GM19397 (cell line): ENCODE results near the gene PTS.

Source experiments
- ATAC-seq: cut with Tn5 transposase; IDR thresholded peaks from one replicate; pipeline ENCODE4 v1.9.1; 2021; ENCODE audit warnings: mild to moderate bottlenecking, moderate library complexity; ENCODE audit not compliant: unreplicated experiment

Gene PTS

DNA sequence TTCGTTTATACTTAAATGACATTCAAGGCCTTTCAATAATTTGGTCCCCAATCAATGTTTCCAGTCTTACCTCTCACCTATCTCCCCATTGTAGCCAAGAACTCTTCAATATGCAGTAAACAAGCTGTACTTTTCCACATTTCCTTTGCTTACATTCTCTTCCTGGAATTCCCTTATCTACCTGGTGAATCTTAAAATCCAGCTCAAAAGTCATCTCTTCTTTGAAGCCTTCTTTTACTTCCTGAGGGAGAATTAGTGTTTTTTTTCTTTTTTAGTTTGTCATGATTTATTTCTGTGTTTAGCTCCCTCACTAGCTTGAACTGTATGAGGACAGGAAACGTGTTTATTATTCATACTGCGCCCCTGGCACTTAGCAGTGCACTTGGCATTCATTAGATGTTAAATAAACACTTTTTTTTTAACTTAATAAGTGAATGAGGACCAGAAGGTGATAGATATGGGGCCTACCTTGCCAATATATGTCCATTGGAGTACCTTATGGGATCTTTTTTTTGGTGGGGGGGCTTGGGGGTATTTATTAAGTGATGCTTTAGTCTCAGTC, 4.9 kb upstream of the PTS start:
- ATAC-seq: no peak

DNA sequence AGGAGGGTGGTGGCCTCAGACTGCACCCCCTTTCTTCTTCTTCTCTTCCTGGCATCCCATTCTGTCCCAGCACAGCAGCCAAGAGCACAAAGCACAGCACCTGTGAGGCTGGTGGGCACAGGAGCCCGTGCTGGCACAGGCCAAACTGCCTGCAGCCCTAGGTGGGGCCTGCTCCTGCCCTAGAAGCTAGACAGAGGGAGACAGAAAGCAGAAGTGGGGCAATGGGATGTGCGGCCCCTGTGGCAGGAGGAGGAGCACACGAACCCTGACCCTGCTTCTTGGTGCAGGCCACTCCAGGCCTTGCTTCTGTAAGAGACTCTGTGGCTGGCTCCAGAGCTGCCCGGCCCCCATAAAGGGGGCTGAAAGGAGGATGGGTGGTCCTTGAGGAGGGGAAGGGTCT, 3.9 kb upstream of the PTS start:
- no peak for ATAC-seq

DNA sequence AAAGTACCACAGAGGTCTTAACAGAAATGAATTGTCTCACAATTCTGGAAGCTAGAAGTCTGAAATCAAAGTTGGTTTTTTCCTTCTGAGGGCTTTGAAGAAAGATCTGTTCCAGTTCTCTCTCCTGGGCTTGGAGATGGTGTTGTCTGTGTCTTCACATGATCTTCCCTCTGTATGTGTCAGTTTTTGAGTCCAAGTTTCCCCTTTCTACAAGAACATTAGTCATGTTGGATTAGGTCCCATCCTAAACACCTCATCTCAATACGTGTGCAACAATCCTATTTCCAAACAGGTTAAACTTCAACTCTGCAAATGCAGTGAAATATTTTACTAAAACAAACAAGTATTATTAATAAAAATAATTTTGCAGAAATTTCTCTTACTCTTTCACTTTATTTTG, 3.1 kb upstream of the PTS start:
- ATAC-seq: no peak

DNA sequence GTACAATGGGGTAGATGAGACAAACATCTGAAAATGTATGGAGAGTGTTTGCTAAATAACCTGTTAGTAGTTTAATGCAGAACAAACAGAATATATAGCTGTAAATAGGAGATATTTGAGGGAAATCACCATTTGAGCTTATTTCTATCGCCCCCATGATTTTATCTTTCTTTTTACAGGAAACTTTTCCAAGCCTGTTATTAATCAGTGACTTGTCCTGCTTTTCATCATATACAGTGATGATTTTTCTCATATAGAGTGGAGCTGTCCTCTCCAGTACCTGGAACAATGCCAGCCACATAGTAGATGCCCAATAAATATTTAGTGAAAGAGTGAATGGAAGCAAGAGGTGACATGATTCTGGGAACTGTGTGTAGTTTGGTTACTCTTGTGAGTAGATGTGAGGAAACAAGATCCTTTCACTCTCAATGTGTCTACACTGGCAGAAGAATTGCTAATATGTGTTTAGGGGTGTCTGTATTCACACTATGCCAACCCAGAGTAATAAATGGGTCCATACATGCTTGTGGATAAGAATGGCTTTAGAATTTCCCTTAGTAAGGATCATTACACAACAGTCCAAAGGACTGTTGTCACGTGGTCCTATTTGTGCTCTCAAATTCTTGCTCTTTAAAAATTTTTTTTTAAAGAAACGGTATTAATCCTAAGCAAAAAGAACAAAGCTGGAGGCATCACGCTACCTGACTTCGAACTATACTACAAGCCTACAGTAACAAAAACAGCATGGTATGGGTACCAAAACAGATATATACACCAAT, 2.3 kb upstream of the PTS start:
- no peak for ATAC-seq

DNA sequence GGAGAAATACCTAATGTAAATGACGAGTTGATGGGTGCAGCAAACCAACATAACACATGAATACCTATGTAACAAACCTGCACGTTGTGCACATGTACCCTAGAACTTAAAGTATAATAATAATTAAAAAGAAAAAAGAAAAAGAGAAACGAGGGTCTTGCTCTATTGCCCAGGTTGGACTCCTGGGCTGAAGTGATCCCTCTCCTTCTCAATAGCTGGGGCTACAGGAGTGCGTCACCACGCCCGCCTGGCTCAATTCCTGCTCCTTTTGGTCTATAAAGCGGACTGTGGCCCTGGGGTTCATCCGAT, 521 bp upstream of the PTS start:
- no peak for ATAC-seq

DNA sequence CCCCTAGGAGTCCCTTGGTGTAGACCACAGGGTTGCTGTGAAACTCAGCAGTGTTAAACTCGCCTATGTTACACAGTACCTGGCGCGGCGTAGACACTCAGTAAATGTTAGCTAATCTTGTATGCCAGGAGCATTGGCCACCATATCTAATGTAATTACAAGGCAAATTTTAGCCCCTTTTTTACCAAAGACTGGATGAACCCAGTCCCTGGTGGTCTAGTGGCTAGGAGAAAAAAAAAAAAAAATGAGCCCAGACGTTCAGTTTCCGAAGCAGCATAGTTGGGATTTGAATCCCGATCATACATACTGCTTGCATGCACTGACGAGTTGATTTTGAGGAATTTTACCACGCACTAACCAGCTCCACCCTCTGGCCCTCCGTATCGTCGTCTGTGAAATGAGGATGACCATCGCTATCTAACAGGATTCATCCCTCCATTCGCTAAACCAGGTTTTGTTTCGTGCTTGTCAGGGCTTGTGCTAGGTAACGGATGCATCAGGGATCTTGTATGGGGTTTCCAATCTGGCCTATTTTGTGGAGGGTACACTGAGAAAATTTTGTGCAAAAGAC, 688 bp downstream of the PTS start:
- peak; percentile 47 for ATAC-seq

DNA sequence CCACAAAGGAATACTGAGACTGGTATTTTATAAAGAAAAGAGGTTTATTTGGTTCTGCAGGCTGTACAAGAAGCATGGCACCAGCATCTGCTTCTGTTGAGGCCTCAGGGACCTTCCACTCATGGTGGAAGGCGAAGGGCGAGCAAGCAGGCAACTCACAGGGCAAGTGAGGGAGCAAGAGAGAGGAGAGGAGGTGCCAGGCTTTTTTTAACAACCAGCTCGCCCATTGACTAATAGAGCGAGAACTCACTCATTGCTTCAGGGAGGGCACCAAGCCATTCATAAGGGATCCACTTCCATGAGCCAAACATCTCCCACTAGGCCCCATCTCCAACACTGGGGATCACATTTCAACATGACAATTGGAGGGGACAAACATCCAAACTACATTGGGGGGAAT, 1.2 kb downstream of the PTS start:
- ATAC-seq: no peak

DNA sequence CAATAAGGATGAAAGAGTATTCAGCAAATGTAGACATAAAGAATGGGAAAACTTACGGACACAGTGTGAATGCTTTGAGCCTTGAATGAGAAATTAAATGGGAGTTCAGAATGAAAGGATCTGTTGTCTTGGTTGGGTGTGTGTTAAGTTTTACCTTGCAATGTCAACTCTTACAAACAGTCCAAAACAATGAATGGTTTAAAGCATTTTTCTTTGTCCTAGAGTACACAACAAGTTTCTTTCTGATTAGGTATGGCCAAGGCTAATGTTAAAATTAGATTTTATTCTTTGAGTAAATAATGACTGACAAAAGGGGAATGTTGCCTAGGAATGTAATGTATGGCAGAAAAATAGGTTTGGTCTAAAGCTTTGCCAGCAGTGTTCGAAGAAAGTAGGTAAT, 2.5 kb downstream of the PTS start:
- ATAC-seq: no peak

DNA sequence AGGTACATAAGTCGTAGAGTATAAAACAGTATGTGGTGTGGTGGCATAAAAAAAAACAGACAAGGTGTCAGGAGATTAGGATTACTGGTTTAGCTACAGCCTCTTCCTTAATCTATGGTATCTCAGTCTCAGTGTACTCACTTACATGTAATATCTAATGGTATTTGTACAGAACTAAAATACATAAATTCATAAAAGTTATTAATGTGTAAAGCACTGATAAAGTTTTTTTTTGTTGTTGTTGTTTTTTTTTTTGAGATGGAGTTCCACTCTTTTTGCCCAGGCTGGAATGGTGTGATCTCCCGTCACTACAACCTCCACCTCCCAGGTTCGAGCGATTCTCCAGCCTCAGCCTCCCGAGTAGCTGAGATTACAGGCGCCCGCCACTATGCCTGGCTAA, 2.9 kb downstream of the PTS start:
- no peak for ATAC-seq

DNA sequence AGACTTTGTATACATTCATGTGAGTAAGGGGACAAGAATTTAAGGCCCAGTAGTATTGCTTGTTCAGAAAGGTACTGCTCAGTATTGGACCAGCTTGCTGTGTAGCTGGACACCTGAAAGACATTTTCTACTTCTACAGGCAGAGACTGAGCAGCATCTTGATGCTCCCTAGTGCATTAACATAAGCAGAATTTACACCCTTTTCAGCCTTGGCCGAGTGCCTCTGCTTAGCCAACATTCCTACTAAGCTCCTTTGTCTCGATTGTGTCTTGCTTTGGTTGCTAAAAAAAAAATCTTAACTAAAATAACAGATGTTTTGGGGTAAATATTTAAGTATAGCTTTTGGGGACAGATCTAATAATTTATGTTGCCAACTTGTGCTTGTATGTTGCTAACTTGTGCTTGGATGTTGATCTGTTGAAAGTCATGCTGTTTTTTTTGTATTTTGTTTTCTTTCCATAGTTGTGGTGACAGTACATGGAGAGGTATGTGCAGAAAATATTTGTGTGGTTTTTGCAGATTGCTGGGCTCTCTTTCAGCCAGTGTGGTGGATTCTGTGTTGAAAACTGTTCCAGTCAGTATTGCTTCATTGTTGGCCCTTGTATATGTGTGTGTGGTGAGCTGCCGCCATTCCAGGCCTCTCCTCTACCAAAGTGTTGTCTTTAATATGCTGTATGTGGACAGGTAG, 3.7 kb downstream of the PTS start:
- no peak for ATAC-seq

DNA sequence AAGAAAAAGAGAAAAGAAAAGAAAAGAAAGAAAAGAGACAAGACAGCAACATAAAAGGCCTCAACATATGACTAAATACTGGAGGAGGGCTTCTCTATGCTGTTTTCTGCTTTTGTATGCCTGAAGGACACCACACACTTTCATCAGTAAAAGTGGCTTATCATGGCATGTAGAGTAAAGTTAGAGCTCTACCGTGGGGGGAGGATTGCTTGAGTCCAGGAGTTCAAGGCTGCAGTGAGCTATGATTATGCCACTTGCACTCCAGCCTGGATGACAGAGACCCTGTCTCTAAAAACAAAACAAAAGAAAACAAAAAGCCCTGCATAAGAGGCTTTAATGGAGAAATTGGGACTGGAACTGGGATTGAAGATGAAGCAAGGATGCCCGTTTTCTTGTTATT, 5.7 kb downstream of the PTS start:
- no peak for ATAC-seq

DNA sequence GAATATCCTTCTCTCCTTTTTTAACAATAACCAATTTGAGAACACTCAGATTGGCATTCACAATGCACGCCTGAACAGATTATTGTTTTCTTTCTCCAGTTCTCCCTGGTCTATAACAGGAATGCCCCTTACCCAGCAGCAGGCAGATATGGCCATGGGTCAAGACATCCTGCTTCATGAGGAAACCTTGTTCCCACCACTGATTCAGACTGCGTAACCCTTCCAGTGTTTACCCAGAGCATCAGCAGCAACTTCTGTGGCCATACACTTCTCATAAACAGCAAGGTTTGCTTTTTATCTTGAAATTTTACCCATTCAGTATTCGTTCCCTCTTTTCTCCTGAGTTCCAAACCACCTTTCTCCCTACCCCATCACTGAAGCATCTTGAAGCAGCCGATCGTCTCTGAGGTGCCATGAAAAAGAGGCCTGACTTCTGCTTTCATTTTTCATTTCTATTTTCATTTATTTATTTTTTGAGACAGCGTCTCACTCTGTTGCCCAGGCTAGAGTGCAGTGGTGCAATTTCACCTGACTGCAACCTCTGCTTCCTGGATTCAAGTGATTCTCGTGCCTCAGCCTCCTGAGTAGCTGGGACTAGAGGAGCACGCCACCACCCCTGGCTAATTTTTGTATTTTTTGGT, 9.6 kb downstream of the PTS start:
- no peak for ATAC-seq

DNA sequence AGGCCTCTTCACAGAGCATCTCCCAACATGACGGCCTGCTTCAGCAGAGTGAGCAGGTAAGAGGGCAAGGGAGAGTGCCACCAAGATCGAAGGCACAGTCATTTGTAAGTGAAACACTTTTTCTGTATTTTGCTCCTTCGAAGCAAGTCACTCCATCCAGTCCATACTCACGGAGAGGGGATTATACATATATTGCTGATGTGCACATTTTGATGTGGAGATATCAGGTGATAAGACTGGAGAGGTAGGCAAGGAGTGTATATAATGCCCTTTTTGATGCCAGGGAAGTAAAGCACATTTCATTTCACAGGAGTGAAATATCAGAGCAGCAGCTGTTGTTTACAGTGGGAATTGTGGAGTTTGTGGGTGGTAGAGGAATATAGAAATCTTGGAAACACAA, 11.2 kb downstream of the PTS start:
- no peak for ATAC-seq

DNA sequence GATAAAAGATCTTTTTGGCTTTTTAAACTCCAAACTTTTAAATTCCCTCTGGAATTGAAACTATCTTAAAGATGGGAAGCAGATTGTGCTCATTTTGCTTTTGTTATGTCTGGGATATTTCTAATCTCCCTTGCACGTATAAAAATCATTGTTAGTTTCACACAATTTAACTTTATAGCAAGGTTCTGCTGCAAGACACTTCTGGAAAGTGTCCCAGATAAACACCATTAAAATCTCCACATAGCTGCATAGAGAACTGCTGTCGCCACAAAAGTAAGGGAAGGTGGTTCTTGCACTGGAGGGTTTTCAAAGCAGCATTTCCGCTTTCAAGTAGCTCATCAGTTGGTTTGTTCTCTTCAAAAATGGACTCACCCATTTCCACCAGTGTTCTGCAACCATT, 11.8 kb downstream of the PTS start:
- ATAC-seq: no peak

DNA sequence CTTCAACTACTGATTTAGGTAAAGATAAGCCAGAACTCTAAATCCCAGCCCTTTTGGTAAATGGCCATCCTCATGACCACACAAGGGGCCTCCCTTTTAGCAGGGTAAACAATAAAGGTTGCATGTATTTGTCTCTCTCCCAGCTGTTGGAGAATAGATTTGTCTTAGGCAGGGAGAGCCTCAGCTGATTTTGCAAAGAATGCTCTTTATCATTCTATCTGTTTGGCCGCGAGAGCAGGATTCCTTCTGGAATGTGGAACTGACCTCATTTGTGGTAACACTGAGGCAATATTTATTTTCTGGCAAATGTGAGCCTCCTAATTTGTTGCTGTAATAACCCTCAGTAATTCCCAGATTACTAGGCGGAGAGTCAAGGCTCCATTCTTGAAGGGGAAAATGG, 15.3 kb downstream of the PTS start:
- no peak for ATAC-seq

DNA sequence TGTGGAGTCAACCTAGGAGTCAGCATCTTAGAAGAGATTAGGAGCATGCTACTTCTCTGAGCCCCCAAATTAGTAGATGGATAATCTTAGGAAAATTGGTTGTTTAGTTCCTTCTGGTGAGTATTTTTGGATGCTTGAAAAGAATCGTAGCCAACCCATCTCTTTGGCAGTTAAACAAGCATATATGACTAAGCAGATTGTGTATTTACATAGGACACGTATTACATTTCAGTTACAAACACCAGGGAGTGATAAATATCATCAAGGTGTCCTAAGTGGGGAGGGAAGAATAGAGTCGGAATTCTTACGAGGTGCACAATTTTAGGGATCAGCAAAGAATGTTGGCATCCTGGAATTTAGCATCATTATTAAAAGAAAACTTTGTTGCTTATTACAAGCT, 21.0 kb downstream of the PTS start:
- no peak for ATAC-seq

DNA sequence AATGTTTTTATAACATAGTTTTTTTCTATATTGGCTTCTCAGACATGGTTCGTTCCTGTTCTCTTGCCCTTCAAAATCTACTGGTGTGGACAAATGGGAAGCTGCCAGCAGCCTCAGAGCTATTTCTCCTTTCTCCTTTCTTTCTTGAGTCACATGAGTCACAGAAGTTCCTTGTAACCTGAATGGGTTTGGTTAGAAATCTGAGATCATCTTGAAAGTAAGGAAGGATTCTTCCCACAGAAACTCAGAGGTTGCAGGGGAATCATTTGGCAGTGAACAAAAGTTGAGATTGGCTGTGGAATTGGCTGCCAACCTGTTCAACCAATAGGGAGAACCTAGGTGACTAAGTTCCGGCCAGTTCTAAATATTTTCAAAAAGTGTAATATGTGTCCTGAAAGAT, 22.0 kb downstream of the PTS start:
- ATAC-seq: no peak

DNA sequence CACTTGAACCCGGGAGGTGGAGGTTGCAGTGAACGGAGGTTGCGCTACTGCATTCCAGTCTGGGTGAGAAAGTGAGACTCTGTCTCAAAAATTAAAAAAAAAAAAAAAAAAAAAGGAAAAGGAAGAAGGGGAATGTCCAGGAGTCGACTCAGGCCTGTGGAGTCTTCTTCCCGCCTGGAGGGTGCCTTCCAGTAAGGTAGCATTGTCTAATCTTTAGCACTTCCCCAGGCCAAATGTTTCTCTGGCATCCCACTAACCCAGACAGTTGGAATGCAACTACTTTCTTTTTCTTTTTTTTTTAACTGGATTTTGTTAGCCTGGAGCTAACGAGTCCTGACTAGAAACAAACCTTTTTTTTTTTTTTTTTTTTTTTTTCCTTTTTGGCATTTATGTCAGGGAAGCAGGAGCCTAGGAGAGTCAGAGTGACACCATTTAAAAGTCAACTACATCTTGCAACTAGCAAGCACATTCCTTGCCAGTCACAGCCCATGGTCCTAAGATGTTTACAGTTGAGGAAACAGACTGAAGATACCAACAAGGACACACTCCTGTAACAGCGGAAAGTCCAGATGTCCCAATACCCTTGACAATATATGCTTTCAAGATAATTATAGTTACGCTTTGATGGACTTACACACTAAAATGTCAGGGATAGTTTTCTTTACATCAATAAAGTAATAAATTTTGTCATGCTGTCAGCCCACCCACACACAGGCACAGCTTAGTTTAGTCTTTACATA, 23.8 kb downstream of the PTS start:
- ATAC-seq: no peak

DNA sequence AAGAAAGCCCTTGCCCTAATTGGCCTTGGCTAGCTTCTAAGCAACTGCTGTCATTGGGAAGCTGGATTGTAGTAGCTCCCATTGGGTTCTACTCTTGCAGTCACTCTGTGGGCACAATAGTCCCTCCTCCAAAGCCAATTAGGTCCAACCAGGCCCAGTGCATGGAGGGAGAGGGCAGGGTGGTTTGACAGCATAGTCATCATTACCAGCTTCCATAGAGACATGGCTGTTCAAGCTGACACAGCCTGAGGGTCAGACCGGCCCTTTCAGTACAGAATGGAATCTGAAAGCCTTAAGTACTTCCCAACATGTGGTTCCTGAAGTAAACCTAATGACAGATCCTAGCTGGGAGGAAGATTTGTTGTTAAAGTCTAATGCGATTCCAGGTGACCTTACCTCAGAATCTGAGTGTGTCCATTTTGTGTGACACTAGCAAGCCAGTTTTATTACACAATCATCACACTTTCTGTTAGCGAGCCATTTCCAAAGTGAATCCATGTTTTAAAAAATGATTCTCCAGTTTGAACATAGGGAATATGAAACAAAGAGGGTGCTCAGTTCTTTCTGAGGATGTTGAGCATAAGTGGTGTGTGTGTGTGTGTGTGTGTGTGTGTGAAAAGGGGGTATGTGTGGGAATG, 27.5 kb downstream of the PTS start:
- ATAC-seq: no peak

DNA sequence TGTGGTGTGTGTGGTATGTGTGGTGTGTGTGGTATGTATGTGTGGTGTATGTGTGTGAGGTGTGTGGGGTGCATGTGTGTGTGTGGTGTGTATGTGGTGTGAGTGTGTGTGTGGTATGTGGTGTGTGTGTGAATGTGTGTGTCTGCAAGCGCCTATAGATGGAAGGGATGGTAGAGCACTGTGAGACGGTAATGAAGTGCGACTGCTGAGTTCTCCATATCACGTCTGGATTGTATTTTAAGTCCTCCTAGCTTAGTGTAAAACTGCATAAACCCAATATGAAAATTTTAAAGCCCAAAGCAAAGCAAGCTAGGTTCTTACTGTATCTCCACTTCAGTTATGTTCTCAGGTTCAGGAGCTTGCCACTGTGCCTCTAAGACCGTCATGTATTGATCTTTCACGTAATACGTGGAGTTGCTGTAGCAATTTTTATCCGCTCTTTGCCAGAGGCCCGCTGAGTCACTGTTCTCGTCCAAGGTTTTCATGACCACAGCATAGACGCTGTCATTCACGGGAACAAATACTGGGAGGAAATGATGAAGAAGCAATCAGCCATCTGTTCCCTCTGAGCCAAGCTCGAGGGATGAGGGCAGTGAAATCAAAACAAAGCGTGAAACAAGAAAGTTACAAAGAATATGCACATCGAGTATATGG, 29.0 kb downstream of the PTS start:
- ATAC-seq: no peak
